Endodermal cell (in vitro differentiated cells): ENCODE results near the gene ADGRB3. TPM values are rescaled to one million over a fixed set of nuclear protein-coding genes. Genes with fewer than 3 reads are reported as not detected.
A peak's percentile ranks its signal among the peaks of the same experiment; 100 is the strongest.

ENCODE experiments used
- DNase-seq: peaks from one replicate; pipeline ENCODE4 v3.0.0-alpha.2; 2017
- H3K27ac ChIP-seq: 2 replicates; pipeline ENCODE4 v1.5.1; 2013; ENCODE audit warnings: mild to moderate bottlenecking, low read depth, low read length, moderate library complexity
- H3K27me3 ChIP-seq: 2 replicates; pipeline ENCODE4 v1.6.1; 2013; ENCODE audit warnings: mild to moderate bottlenecking, low read length, moderate library complexity; ENCODE audit not compliant: insufficient read depth, control insufficient read depth, poor library complexity, severe bottlenecking
- H3K36me3 ChIP-seq: 2 replicates; pipeline ENCODE4 v1.7.0; 2013; ENCODE audit warnings: mild to moderate bottlenecking, low read length, moderate library complexity; ENCODE audit not compliant: control insufficient read depth, insufficient read depth
- H3K4me1 ChIP-seq: one replicate; pipeline ENCODE4 v1.7.0; 2013; ENCODE audit warnings: low read length; ENCODE audit not compliant: control insufficient read depth, insufficient read depth
- H3K4me3 ChIP-seq: 2 replicates; pipeline ENCODE4 v1.5.1; 2013; ENCODE audit warnings: mild to moderate bottlenecking, low read length, moderate library complexity
- H3K9ac ChIP-seq: 2 replicates; pipeline ENCODE4 v1.6.1; 2013; ENCODE audit warnings: mild to moderate bottlenecking, low read length, moderate library complexity; ENCODE audit not compliant: poor library complexity, severe bottlenecking; ENCODE audit errors: extremely low read depth
- H3K9me3 ChIP-seq: 2 replicates; pipeline ENCODE4 v1.6.1; 2013; ENCODE audit warnings: mild to moderate bottlenecking, low read length, moderate library complexity; ENCODE audit not compliant: control insufficient read depth
- H3K27ac Mint-ChIP-seq: 2 replicates; pipeline ENCODE4 v1.8.0; 2020; ENCODE audit warnings: mixed read lengths
- H3K27me3 Mint-ChIP-seq: 2 replicates; pipeline ENCODE4 v1.8.0; 2021; ENCODE audit warnings: mild to moderate bottlenecking, mixed read lengths; ENCODE audit not compliant: insufficient read depth
- H3K36me3 Mint-ChIP-seq: 2 replicates; pipeline ENCODE4 v1.8.0; 2020; ENCODE audit warnings: low read depth, mixed read lengths
- H3K4me1 Mint-ChIP-seq: 2 replicates; pipeline ENCODE4 v1.8.0; 2020; ENCODE audit warnings: mixed read lengths
- H3K4me3 Mint-ChIP-seq: 2 replicates; pipeline ENCODE4 v1.8.0; 2020; ENCODE audit warnings: mild to moderate bottlenecking, moderate library complexity, mixed read lengths
- H3K9me3 Mint-ChIP-seq: 2 replicates; pipeline ENCODE4 v1.8.0; 2020; ENCODE audit warnings: mild to moderate bottlenecking, mixed read lengths
- CTCF ChIP-seq: fragments of 200-600 bp; sonication (generic); conservative IDR thresholded peaks from 2 replicates; pipeline ENCODE4 v1.5.0; 2021; ENCODE audit warnings: antibody characterized with exemption, mild to moderate bottlenecking
- WGBS, 2 experiments: methylation state at CpG; one replicate each; pipeline versions ENCODE4 v1.1.5 to v1.1.7; 2013; ENCODE audit warnings: missing lambda C conversion rate in 2 of 2, mixed read lengths in 1 of 2; ENCODE audit not compliant: insufficient coverage in 1 of 2, insufficient read length in 1 of 2; 5-methylcytosine and 5-hydroxymethylcytosine counted together
- total RNA-seq, 2 donors: library from RNA; stranded (reverse); fragmentation: NEBNext Ultra II Directional in 1 of 2; extraction: Animal tissue kit (Norgen Biotek cat#: 25700) in 1 of 2; gene quantifications; 2 replicates in 1 of 2; 3 replicates in 1 of 2; pipeline ENCODE4 v1.2.1, GENCODE V29; 2021

Gene ADGRB3
- total RNA-seq, 2 donors from 2014 or later = 0.33 to 1.3 TPM

GRCh38 chr6:68632734-68633133 is 2.3 kb upstream of the ADGRB3 start:
- 85% methylated on average over 3 of the region's 3 CpGs; no CpG with 5 or more reads in 1 of the 2 experiments for WGBS, 2 experiments

GRCh38 chr6:68633281-68633971 is 1.7 kb upstream of the ADGRB3 start:
- H3K27me3 ChIP-seq = peaks cover 57% of the 10 kb centered on the region
- H3K4me3 Mint-ChIP-seq = peak overlapping the region; percentile 69
- H3K9ac ChIP-seq = no peak overlapping the region
- H3K36me3 ChIP-seq = no peaks in the 10 kb centered on the region
- no peak overlapping the region for H3K27ac ChIP-seq
- H3K9me3 ChIP-seq = no peaks in the 10 kb centered on the region
- no peak overlapping the region for H3K27ac Mint-ChIP-seq
- H3K27me3 Mint-ChIP-seq = peaks cover 67% of the 10 kb centered on the region
- TF ChIP-seq CTCF = no peak
- no peaks in the 10 kb centered on the region for H3K9me3 Mint-ChIP-seq
- no peak for DNase-seq
- peaks cover 13% of the 10 kb centered on the region for H3K4me1 Mint-ChIP-seq
- 43% methylated on average over 8 of the region's 9 CpGs; no CpG with 5 or more reads in 1 of the 2 experiments for WGBS, 2 experiments
- peaks cover 6% of the 10 kb centered on the region for H3K4me1 ChIP-seq
- peak overlapping the region; percentile 88 for H3K4me3 ChIP-seq
- H3K36me3 Mint-ChIP-seq = no peaks in the 10 kb centered on the region

More at GRCh38 chr6:68632734-68633133, 2.3 kb upstream of the ADGRB3 start:
- H3K4me1 ChIP-seq = peaks cover 6% of the 10 kb centered on the region
- Mint-ChIP-seq H3K4me3 (no peak overlapping the region), H3K9me3 (no peaks in the 10 kb centered on the region), H3K36me3 (no peaks in the 10 kb centered on the region), H3K4me1 (peaks cover 13% of the 10 kb centered on the region), H3K27ac (no peak overlapping the region), H3K27me3 (peaks cover 61% of the 10 kb centered on the region)
- no peaks in the 10 kb centered on the region for H3K36me3 ChIP-seq
- H3K9ac ChIP-seq = no peak overlapping the region
- no peak for TF ChIP-seq CTCF
- peaks cover 53% of the 10 kb centered on the region for H3K27me3 ChIP-seq
- no peak overlapping the region for H3K27ac ChIP-seq
- no peak for DNase-seq
- no peak overlapping the region for H3K4me3 ChIP-seq
- H3K9me3 ChIP-seq = no peaks in the 10 kb centered on the region

DNA sequence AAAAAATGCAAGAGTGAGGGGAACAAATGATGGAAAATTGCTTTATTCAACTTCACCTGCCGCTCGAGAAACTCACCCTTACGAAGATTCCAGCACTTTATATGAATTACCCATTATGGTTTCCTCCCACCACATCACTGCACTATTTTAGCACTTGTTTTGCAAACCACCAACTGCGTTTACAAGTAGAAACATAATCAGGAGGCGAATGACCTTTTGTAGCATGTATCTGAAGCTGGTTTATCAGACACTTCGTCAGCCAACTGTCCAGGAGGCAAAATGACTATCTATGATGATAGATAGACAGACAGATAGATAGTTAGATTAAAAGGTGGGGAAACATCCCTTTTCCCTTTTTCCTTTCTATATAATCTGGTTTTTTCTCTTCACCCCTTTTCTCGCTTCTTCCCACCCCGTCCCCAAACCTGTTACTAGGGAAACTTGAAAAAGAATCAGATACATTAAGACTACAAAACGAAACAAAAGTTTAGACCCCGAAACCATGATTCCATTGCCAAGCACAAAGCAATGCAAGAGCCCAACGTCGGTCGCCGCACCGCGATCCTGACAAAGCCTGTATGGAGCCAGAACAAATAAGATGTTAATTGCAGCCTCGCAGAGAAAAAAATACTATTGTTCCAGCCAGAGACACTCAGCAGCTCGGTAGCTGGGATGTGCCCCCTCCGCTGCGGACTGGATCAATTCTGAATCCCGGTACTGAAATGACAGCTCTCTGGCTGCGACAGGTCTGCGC is 933 bp upstream of the ADGRB3 start:
- Histone ChIP-seq H3K4me3 (peak overlapping the region; percentile 88), H3K36me3 (no peaks in the 10 kb centered on the region), H3K9ac (peak overlapping the region; percentile 26), H3K27me3 (peaks cover 64% of the 10 kb centered on the region), H3K9me3 (no peaks in the 10 kb centered on the region), H3K4me1 (peaks cover 6% of the 10 kb centered on the region), H3K27ac (peak overlapping the region; percentile 81)
- peaks cover 15% of the 10 kb centered on the region for H3K4me1 Mint-ChIP-seq
- peak overlapping the region; percentile 69 for H3K4me3 Mint-ChIP-seq
- no peak for TF ChIP-seq CTCF
- WGBS, 2 experiments = 3 to 10% methylated on average over 7 to 23 of the region's 23 CpGs
- peak overlapping the region; percentile 64 for H3K27ac Mint-ChIP-seq
- no peaks in the 10 kb centered on the region for H3K9me3 Mint-ChIP-seq
- no peaks in the 10 kb centered on the region for H3K36me3 Mint-ChIP-seq
- peaks cover 74% of the 10 kb centered on the region for H3K27me3 Mint-ChIP-seq
- DNase-seq = no peak
